ENCODE data around the gene MLF2. TPM values are rescaled to one million over a fixed set of nuclear protein-coding genes. Genes with fewer than 3 reads are reported as not detected.

MLF2 gene
- total RNA-seq, 2 experiments from 2014 or later = 79.7 to 87.3 TPM

GRCh38 chr12:6767353-6768319 lies 14.7 kb upstream of the MLF2 start:
- no peaks in the 10 kb centered on the region for H3K79me2 ChIP-seq (ENCODE audit: insufficient read depth, low read depth, low read length)
- no peaks in the 10 kb centered on the region for H3K9me2 ChIP-seq (ENCODE audit: insufficient read depth, low read length)
- intact Hi-C loops (cut with micrococcal nuclease; ENCODE audit: unreplicated experiment) = no loop called here
- H3K27ac ChIP-seq (ENCODE audit: low read depth, low read length, poor library complexity, severe bottlenecking) = no peak overlapping the region
- no peaks in the 10 kb centered on the region for H4K20me1 ChIP-seq (ENCODE audit: insufficient read depth, low read length)
- peak overlapping the region; percentile 71 for H3K4me3 ChIP-seq (ENCODE audit: low read depth, low read length, poor library complexity, severe bottlenecking)
- no peaks in the 10 kb centered on the region for H3K36me3 ChIP-seq (ENCODE audit: insufficient read depth, low read length)
- ChIA-PET POLR2A (interaction anchor here (1.6 to 2.1 kb wide), 2 partner anchors 14 to 15 kb away, joined by 5 to 7 read pairs; partner anchors contain the start of gene MLF2), CTCF (ENCODE audit: unreplicated experiment) (interaction anchor here (0.5 to 2.8 kb wide), 3 partner anchors 11 to 44 kb away, joined by 3 to 21 read pairs (median 6); partner anchors contain the start of genes COPS7A and MLF2)
- no peak for TF ChIP-seq EZH2phosphoT487 (IDR thresholded peaks at IDR 0.05; ENCODE audit: borderline replicate concordance, low read depth, low read length)
- TF ChIP-seq CTCF (conservative IDR thresholded peaks at IDR 0.05; ENCODE audit: low read length) = no peak
- no peaks in the 10 kb centered on the region for H3K9me3 ChIP-seq (ENCODE audit: low read length)
- DNase-seq (ENCODE audit: low spot score) = no peak
- H2AFZ ChIP-seq (ENCODE audit: low read length) = peak overlapping the region; percentile 67; the same call in 1 of the 2 replicates
- no TSS peak for BruUV-seq (replicated peaks)
- H3K4me1 ChIP-seq (ENCODE audit: insufficient read depth, low read length, poor library complexity, severe bottlenecking) = peaks cover 48% of the 10 kb centered on the region
- peak overlapping the region; percentile 68 for H3K4me2 ChIP-seq (ENCODE audit: low read length)

- CTCF ChIA-PET (ENCODE audit: unreplicated experiment) = interaction anchor here (0.5 to 2.8 kb wide), 10 partner anchors 12 to 245 kb away, joined by 3 to 21 read pairs (median 4); partner anchors contain the start of genes COPS7A and MLF2
- H3K4me3 ChIP-seq (ENCODE audit: low read depth, low read length, poor library complexity, severe bottlenecking) = peak overlapping the region; percentile 71
Observed at GRCh38 chr12:6766651-6767349, 13.9 kb upstream of the MLF2 start.

More at GRCh38 chr12:6766651-6767349, 13.9 kb upstream of the MLF2 start:
- Histone ChIP-seq H3K36me3 (ENCODE audit: insufficient read depth, low read length) (no peaks in the 10 kb centered on the region), H3K9me3 (ENCODE audit: low read length) (no peaks in the 10 kb centered on the region), H3K4me2 (ENCODE audit: low read length) (peak overlapping the region; percentile 68), H3K27ac (ENCODE audit: low read depth, low read length, poor library complexity, severe bottlenecking) (no peak overlapping the region), H3K4me1 (ENCODE audit: insufficient read depth, low read length, poor library complexity, severe bottlenecking) (peaks cover 40% of the 10 kb centered on the region), H2AFZ (ENCODE audit: low read length) (peak overlapping the region; percentile 67; the same call in 1 of the 2 replicates), H3K79me2 (ENCODE audit: insufficient read depth, low read depth, low read length) (no peaks in the 10 kb centered on the region), H3K9me2 (ENCODE audit: insufficient read depth, low read length) (no peaks in the 10 kb centered on the region), H4K20me1 (ENCODE audit: insufficient read depth, low read length) (no peaks in the 10 kb centered on the region)
- peak; percentile 76 for DNase-seq (ENCODE audit: low spot score)
- TF ChIP-seq CTCF (conservative IDR thresholded peaks at IDR 0.05; ENCODE audit: low read length) = peak; percentile 75
- no peak for TF ChIP-seq EZH2phosphoT487 (IDR thresholded peaks at IDR 0.05; ENCODE audit: borderline replicate concordance, low read depth, low read length)
- POLR2A ChIA-PET = interaction anchor here (0.6 to 2.1 kb wide), 4 partner anchors 13 to 192 kb away, joined by 5 to 7 read pairs (median 6); partner anchors contain the start of gene MLF2
- intact Hi-C loops (cut with micrococcal nuclease; ENCODE audit: unreplicated experiment) = loop anchor here (1.0 kb wide), 1 partner anchor 13 kb away; the partner anchor contains the start of gene MLF2
- no TSS peak for BruUV-seq (replicated peaks)

All from OCI-LY7 (cell line).